ENCODE results near the gene NME2. TPM values are rescaled to one million over a fixed set of nuclear protein-coding genes. Genes with fewer than 3 reads are reported as not detected.
"Not testable (repeated sequence)": the region's sequence is repeated elsewhere in the genome, so short reads cannot be mapped to it uniquely, and the experiment has no call there.

The NME2 gene
- total RNA-seq, 1 donor from 2014 or later, result 381 TPM

- H3K27me3 Mint-ChIP-seq (ENCODE audit: low read depth), result no peaks in the 10 kb centered on the region
- H3K27ac Mint-ChIP-seq, result peak within 1 kb of the TSS; percentile 100
- H3K4me3 Mint-ChIP-seq, result peak within 1 kb of the TSS; percentile 95
- H3K36me3 Mint-ChIP-seq, result no peaks in the 10 kb centered on the region
- peaks cover 40% of the 10 kb centered on the region for H3K4me1 Mint-ChIP-seq
- DNase-seq (ENCODE audit: low spot score in 2 of 2, unreplicated experiment in 2 of 2), result peak; percentile 92 to 94
- TF ChIP-seq, protein P1, sequence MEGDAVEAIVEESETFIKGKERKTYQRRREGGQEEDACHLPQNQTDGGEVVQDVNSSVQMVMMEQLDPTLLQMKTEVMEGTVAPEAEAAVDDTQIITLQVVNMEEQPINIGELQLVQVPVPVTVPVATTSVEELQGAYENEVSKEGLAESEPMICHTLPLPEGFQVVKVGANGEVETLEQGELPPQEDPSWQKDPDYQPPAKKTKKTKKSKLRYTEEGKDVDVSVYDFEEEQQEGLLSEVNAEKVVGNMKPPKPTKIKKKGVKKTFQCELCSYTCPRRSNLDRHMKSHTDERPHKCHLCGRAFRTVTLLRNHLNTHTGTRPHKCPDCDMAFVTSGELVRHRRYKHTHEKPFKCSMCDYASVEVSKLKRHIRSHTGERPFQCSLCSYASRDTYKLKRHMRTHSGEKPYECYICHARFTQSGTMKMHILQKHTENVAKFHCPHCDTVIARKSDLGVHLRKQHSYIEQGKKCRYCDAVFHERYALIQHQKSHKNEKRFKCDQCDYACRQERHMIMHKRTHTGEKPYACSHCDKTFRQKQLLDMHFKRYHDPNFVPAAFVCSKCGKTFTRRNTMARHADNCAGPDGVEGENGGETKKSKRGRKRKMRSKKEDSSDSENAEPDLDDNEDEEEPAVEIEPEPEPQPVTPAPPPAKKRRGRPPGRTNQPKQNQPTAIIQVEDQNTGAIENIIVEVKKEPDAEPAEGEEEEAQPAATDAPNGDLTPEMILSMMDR (IDR thresholded peaks at IDR 0.05; ENCODE audit: unreplicated experiment), result no peak
- no peaks in the 10 kb centered on the region for H3K9me3 Mint-ChIP-seq
Observed at GRCh38 chr17:51120739-51121619, 45.2 kb upstream of the NME2 start, which contains the start of gene SPAG9. TSS of gene SPAG9 (minus strand) at chr17:51120868. CDS start at chr17:51120656, 212 bp downstream.

DNA sequence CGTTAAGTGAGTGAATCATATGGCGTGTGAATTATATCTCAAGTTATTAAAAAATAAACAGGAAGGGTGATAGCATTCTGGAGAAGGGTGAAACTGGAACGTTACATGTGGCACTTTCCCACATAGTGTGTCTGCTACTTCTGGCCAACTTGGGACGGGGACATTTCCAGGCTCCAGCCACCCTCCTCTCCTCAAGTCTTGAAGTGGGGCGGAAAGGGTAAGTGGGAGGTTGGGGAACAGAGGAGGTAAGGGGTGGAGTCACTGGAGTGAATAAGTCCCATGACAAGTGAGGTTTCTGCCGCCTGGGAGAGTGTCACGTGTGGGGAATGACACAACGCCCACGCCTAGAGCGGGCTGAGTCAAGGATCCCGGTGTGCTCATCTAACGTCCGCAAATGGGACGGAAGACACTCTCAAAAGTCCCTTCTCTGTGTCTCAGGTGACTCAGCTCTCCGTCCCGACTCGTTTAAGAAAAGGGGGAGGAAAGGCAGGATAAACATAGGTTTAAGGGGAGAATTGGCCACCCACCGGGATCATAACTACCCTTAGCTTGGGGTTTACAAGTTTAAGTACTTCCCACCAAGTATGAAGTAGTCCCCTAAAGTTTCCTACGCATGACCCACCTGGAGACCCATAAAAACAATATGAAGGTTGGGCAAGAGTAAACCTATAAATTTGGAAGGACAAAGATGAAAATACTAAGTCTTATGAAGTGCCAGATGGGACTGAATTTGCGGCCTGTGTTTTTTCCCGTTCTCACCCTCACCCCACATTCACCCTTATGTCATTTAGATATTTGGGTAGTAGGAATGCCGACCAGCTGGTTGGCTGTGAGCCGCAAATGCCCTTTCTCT is 44.4 kb upstream of the NME2 start:
- Mint-ChIP-seq H3K4me3 (peak overlapping the region; percentile 92), H3K9me3 (no peaks in the 10 kb centered on the region)

DNA sequence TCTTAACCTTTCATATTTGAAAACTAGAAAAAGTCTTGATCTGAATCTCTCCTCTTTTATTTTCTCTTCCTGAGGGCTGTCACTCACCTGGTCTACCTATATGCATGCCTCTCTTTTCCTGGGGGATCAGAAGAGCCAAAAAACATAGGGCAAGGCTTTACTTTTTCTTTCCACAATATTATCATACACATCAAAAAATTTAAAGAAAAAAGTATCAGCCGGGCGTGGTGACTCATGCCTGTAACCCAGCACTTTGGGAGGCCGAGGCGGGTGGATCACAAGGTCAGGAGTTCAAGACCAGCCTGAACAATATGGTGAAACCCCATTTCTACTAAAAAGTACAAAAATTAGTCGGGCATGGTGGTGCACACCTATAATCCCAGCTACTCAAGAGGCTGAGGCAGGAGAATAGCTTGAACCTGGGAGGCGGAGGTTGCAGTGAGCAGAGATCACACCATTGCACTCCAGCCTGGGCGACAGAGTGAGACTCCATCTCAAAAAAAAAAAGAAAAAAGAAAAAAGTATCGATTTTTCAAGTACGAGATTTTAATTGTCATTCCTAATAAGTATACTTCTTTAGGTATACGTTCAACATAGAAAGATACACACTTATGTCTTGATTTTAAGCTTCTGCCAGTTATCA is 43.6 kb upstream of the NME2 start:
- not testable (repeated sequence) for DNase-seq (ENCODE audit: low spot score in 2 of 2, unreplicated experiment in 2 of 2); H3K27me3 Mint-ChIP-seq (ENCODE audit: low read depth); H3K36me3 Mint-ChIP-seq; H3K9me3 Mint-ChIP-seq
- Mint-ChIP-seq H3K27ac (peak overlapping the region; percentile 100), H3K4me1 (peaks cover 33% of the 10 kb centered on the region), H3K4me3 (peak overlapping the region; percentile 92)

More for the DNA sequence above, 44.4 kb upstream of the NME2 start:
- Mint-ChIP-seq H3K27ac (peak overlapping the region; percentile 100), H3K27me3 (ENCODE audit: low read depth) (no peaks in the 10 kb centered on the region), H3K4me1 (peaks cover 38% of the 10 kb centered on the region), H3K36me3 (no peaks in the 10 kb centered on the region)
- peak; percentile 41 to 57 for DNase-seq (ENCODE audit: low spot score in 2 of 2, unreplicated experiment in 2 of 2)
- TF ChIP-seq, protein P1 (IDR thresholded peaks at IDR 0.05; ENCODE audit: unreplicated experiment), result no peak

- no peak for DNase-seq (ENCODE audit: low spot score in 2 of 2, unreplicated experiment in 2 of 2)
- Mint-ChIP-seq H3K27ac (no peak overlapping the region), H3K4me1 (peaks cover 17% of the 10 kb centered on the region), H3K27me3 (ENCODE audit: low read depth) (no peaks in the 10 kb centered on the region), H3K36me3 (no peaks in the 10 kb centered on the region), H3K4me3 (no peak overlapping the region), H3K9me3 (no peaks in the 10 kb centered on the region)
- TF ChIP-seq, protein P1 (IDR thresholded peaks at IDR 0.05; ENCODE audit: unreplicated experiment), result no peak
Observed at GRCh38 chr17:51124640-51125503, 41.3 kb upstream of the NME2 start.

- H3K4me1 Mint-ChIP-seq, result no peaks in the 10 kb centered on the region
Observed at GRCh38 chr17:51128076-51128475, 38.1 kb upstream of the NME2 start.

More at GRCh38 chr17:51128076-51128475, 38.1 kb upstream of the NME2 start:
- no peaks in the 10 kb centered on the region for H3K9me3 Mint-ChIP-seq
- H3K36me3 Mint-ChIP-seq, result no peaks in the 10 kb centered on the region
- TF ChIP-seq, protein P1 (IDR thresholded peaks at IDR 0.05; ENCODE audit: unreplicated experiment), result no peak
- H3K27me3 Mint-ChIP-seq (ENCODE audit: low read depth), result no peaks in the 10 kb centered on the region
- DNase-seq (ENCODE audit: low spot score in 2 of 2, unreplicated experiment in 2 of 2), result no peak
- H3K4me3 Mint-ChIP-seq, result no peak overlapping the region
- H3K27ac Mint-ChIP-seq, result no peak overlapping the region
